ENCODE results near the gene COA6. TPM values are rescaled to one million over a fixed set of nuclear protein-coding genes. Genes with fewer than 3 reads are reported as not detected.
A peak's percentile ranks its signal among the peaks of the same experiment; 100 is the strongest.

The COA6 gene
- total RNA-seq, 1 experiment from 2014 or later, result 48.9 TPM

GRCh38 chr1:234405676-234406075, 32.4 kb downstream of the COA6 start:
- DNase-seq, result no peak
- Histone ChIP-seq H2AFZ (ENCODE audit: low read length) (no peak overlapping the region), H3K4me3 (ENCODE audit: low read length) (no peak overlapping the region), H4K20me1 (ENCODE audit: insufficient read depth, low read depth, low read length) (no peaks in the 10 kb centered on the region), H3K9me2 (replicated peaks; ENCODE audit: insufficient read depth, low read length) (no peaks in the 10 kb centered on the region), H3K9ac (ENCODE audit: low read length) (no peak overlapping the region), H3K27ac (ENCODE audit: low read length) (no peak overlapping the region), H3K4me1 (ENCODE audit: low read length) (peaks cover 2% of the 10 kb centered on the region; the same call in 1 of the 2 replicates), H3K27me3 (ENCODE audit: low read length) (no peaks in the 10 kb centered on the region), H3K79me2 (ENCODE audit: low read length) (no peaks in the 10 kb centered on the region), H3K4me2 (ENCODE audit: low read depth, low read length, poor library complexity, severe bottlenecking) (no peak overlapping the region), H3K36me3 (ENCODE audit: insufficient read depth, low read length) (peaks cover 19% of the 10 kb centered on the region; the same call in 1 of the 2 replicates), H3K9me3 (ENCODE audit: low read length) (no peaks in the 10 kb centered on the region)

- H3K4me1 ChIP-seq (ENCODE audit: low read length), result no peaks in the 10 kb centered on the region
- H3K4me2 ChIP-seq (ENCODE audit: low read depth, low read length, poor library complexity, severe bottlenecking), result no peak overlapping the region
Observed at GRCh38 chr1:234406871-234407270, 33.6 kb downstream of the COA6 start.

GRCh38 chr1:234408757-234409156, 35.5 kb downstream of the COA6 start:
- Histone ChIP-seq H3K4me3 (ENCODE audit: low read length) (no peak overlapping the region), H3K36me3 (ENCODE audit: insufficient read depth, low read length) (peaks cover 17% of the 10 kb centered on the region; the same call in 1 of the 2 replicates), H3K4me1 (ENCODE audit: low read length) (no peaks in the 10 kb centered on the region), H3K9me2 (replicated peaks; ENCODE audit: insufficient read depth, low read length) (no peaks in the 10 kb centered on the region), H3K27me3 (ENCODE audit: low read length) (no peaks in the 10 kb centered on the region), H3K9me3 (ENCODE audit: low read length) (no peaks in the 10 kb centered on the region), H3K9ac (ENCODE audit: low read length) (no peak overlapping the region), H3K27ac (ENCODE audit: low read length) (no peak overlapping the region), H3K4me2 (ENCODE audit: low read depth, low read length, poor library complexity, severe bottlenecking) (no peak overlapping the region), H2AFZ (ENCODE audit: low read length) (no peak overlapping the region), H3K79me2 (ENCODE audit: low read length) (no peaks in the 10 kb centered on the region), H4K20me1 (ENCODE audit: insufficient read depth, low read depth, low read length) (no peaks in the 10 kb centered on the region)
- no peak for DNase-seq

More at GRCh38 chr1:234406871-234407270, 33.6 kb downstream of the COA6 start:
- no peaks in the 10 kb centered on the region for H3K9me2 ChIP-seq (replicated peaks; ENCODE audit: insufficient read depth, low read length)
- H3K9me3 ChIP-seq (ENCODE audit: low read length), result no peaks in the 10 kb centered on the region
- H3K79me2 ChIP-seq (ENCODE audit: low read length), result no peaks in the 10 kb centered on the region
- no peak overlapping the region for H2AFZ ChIP-seq (ENCODE audit: low read length)
- no peaks in the 10 kb centered on the region for H4K20me1 ChIP-seq (ENCODE audit: insufficient read depth, low read depth, low read length)
- DNase-seq, result no peak
- H3K4me3 ChIP-seq (ENCODE audit: low read length), result no peak overlapping the region
- H3K27ac ChIP-seq (ENCODE audit: low read length), result no peak overlapping the region
- H3K9ac ChIP-seq (ENCODE audit: low read length), result no peak overlapping the region
- peaks cover 17% of the 10 kb centered on the region; the same call in 1 of the 2 replicates for H3K36me3 ChIP-seq (ENCODE audit: insufficient read depth, low read length)
- no peaks in the 10 kb centered on the region for H3K27me3 ChIP-seq (ENCODE audit: low read length)

GRCh38 chr1:234409328-234409727, 36.1 kb downstream of the COA6 start:
- Histone ChIP-seq H3K4me3 (ENCODE audit: low read length) (no peak overlapping the region), H3K27ac (ENCODE audit: low read length) (no peak overlapping the region)

DNA sequence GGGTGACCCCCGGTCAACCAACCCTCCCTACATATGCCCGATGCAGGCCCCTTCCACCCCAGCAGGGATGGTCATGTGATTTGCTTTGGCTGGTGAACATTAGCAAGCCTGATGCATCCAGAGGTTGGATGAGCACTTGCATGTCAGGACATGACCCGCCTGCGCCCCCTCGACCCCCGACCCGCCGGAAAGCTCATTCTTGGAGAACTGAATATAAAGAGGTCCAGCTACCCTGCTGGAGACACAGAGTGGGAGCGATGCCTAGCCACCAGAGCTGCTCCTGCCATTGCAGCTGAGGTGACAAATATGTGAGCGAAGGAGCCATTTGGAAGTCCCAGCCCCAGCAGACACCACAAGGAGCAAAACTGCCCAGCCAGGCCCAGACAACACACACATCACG, 39.6 kb downstream of the COA6 start:
- H3K27ac ChIP-seq (ENCODE audit: low read length), result no peak overlapping the region
- no peaks in the 10 kb centered on the region for H3K4me1 ChIP-seq (ENCODE audit: low read length)
- no peak overlapping the region for H2AFZ ChIP-seq (ENCODE audit: low read length)
- no peak overlapping the region for H3K4me3 ChIP-seq (ENCODE audit: low read length)
- no peaks in the 10 kb centered on the region for H3K27me3 ChIP-seq (ENCODE audit: low read length)
- H3K9me2 ChIP-seq (replicated peaks; ENCODE audit: insufficient read depth, low read length), result no peaks in the 10 kb centered on the region
- H4K20me1 ChIP-seq (ENCODE audit: insufficient read depth, low read depth, low read length), result no peaks in the 10 kb centered on the region
- H3K36me3 ChIP-seq (ENCODE audit: insufficient read depth, low read length), result peaks cover 25% of the 10 kb centered on the region; the same call in 1 of the 2 replicates
- no peaks in the 10 kb centered on the region for H3K79me2 ChIP-seq (ENCODE audit: low read length)
- H3K9ac ChIP-seq (ENCODE audit: low read length), result no peak overlapping the region
- peak; percentile 23 for DNase-seq
- no peak overlapping the region for H3K4me2 ChIP-seq (ENCODE audit: low read depth, low read length, poor library complexity, severe bottlenecking)
- H3K9me3 ChIP-seq (ENCODE audit: low read length), result no peaks in the 10 kb centered on the region

More at GRCh38 chr1:234409328-234409727, 36.1 kb downstream of the COA6 start:
- H3K36me3 ChIP-seq (ENCODE audit: insufficient read depth, low read length), result peaks cover 15% of the 10 kb centered on the region; the same call in 1 of the 2 replicates
- no peaks in the 10 kb centered on the region for H3K9me2 ChIP-seq (replicated peaks; ENCODE audit: insufficient read depth, low read length)
- no peaks in the 10 kb centered on the region for H4K20me1 ChIP-seq (ENCODE audit: insufficient read depth, low read depth, low read length)
- no peaks in the 10 kb centered on the region for H3K79me2 ChIP-seq (ENCODE audit: low read length)
- no peaks in the 10 kb centered on the region for H3K27me3 ChIP-seq (ENCODE audit: low read length)
- no peak overlapping the region for H3K4me2 ChIP-seq (ENCODE audit: low read depth, low read length, poor library complexity, severe bottlenecking)
- no peak overlapping the region for H2AFZ ChIP-seq (ENCODE audit: low read length)
- H3K4me1 ChIP-seq (ENCODE audit: low read length), result no peaks in the 10 kb centered on the region
- no peak for DNase-seq
- no peak overlapping the region for H3K9ac ChIP-seq (ENCODE audit: low read length)
- no peaks in the 10 kb centered on the region for H3K9me3 ChIP-seq (ENCODE audit: low read length)

DNA sequence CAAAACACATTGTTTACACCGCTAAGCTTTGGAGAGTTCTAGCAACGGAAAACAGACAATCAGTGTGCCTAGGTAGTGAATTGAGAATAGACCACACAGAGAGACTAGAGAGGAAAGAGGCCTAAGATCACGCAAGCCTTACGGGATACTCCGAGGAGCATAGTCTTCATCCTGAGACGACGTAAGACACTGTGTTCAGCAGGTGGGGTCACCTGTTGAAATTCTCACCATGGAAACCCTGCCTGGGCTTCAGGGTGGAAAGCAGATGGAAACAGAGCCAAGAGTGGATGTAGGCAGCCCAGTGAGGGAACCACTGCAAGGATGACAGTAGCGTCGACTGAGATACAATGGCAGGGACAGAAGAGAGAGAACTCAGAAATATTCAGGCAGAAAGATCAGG, 40.2 kb downstream of the COA6 start:
- no peak for DNase-seq
- no peak overlapping the region for H2AFZ ChIP-seq (ENCODE audit: low read length)
- no peak overlapping the region for H3K9ac ChIP-seq (ENCODE audit: low read length)
- no peaks in the 10 kb centered on the region for H3K9me2 ChIP-seq (replicated peaks; ENCODE audit: insufficient read depth, low read length)
- no peak overlapping the region for H3K27ac ChIP-seq (ENCODE audit: low read length)
- H3K36me3 ChIP-seq (ENCODE audit: insufficient read depth, low read length), result peaks cover 25% of the 10 kb centered on the region; the same call in 1 of the 2 replicates
- no peaks in the 10 kb centered on the region for H3K79me2 ChIP-seq (ENCODE audit: low read length)
- no peak overlapping the region for H3K4me3 ChIP-seq (ENCODE audit: low read length)
- H3K4me2 ChIP-seq (ENCODE audit: low read depth, low read length, poor library complexity, severe bottlenecking), result no peak overlapping the region
- no peaks in the 10 kb centered on the region for H3K4me1 ChIP-seq (ENCODE audit: low read length)
- no peaks in the 10 kb centered on the region for H3K9me3 ChIP-seq (ENCODE audit: low read length)
- H4K20me1 ChIP-seq (ENCODE audit: insufficient read depth, low read depth, low read length), result no peaks in the 10 kb centered on the region
- no peaks in the 10 kb centered on the region for H3K27me3 ChIP-seq (ENCODE audit: low read length)

DNA sequence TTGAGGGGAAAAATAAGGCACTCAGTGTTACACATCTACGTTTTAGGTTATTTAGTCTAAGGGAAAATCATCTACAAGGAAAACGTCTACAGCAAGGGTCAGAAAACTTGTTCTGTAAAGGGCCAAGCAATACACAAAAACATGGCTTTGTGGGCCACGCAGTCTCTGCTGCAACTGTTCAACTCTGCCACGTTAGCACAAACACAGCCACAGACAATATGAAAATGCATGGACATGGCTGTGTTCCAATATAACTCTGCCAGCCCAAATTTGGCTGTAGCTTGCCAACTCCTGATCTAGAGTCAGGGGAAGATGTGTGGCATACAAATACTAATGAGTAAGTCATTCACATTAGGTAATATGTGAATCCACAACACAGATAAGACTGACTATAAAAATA, 40.7 kb downstream of the COA6 start:
- no peaks in the 10 kb centered on the region for H3K9me3 ChIP-seq (ENCODE audit: low read length)
- peaks cover 21% of the 10 kb centered on the region; the same call in 1 of the 2 replicates for H3K36me3 ChIP-seq (ENCODE audit: insufficient read depth, low read length)
- no peak overlapping the region for H3K4me2 ChIP-seq (ENCODE audit: low read depth, low read length, poor library complexity, severe bottlenecking)
- H3K4me1 ChIP-seq (ENCODE audit: low read length), result no peaks in the 10 kb centered on the region
- H3K9ac ChIP-seq (ENCODE audit: low read length), result no peak overlapping the region
- DNase-seq, result no peak
- H2AFZ ChIP-seq (ENCODE audit: low read length), result no peak overlapping the region
- no peak overlapping the region for H3K27ac ChIP-seq (ENCODE audit: low read length)
- H3K27me3 ChIP-seq (ENCODE audit: low read length), result no peaks in the 10 kb centered on the region
- H4K20me1 ChIP-seq (ENCODE audit: insufficient read depth, low read depth, low read length), result no peaks in the 10 kb centered on the region
- no peaks in the 10 kb centered on the region for H3K9me2 ChIP-seq (replicated peaks; ENCODE audit: insufficient read depth, low read length)
- no peak overlapping the region for H3K4me3 ChIP-seq (ENCODE audit: low read length)
- H3K79me2 ChIP-seq (ENCODE audit: low read length), result no peaks in the 10 kb centered on the region

- Histone ChIP-seq H3K4me3 (ENCODE audit: low read length) (no peak overlapping the region), H3K79me2 (ENCODE audit: low read length) (peaks cover 8% of the 10 kb centered on the region; the same call in 1 of the 2 replicates), H3K9me2 (replicated peaks; ENCODE audit: insufficient read depth, low read length) (no peaks in the 10 kb centered on the region), H3K4me2 (ENCODE audit: low read depth, low read length, poor library complexity, severe bottlenecking) (no peak overlapping the region), H3K27ac (ENCODE audit: low read length) (no peak overlapping the region), H3K4me1 (ENCODE audit: low read length) (no peaks in the 10 kb centered on the region), H3K9me3 (ENCODE audit: low read length) (no peaks in the 10 kb centered on the region), H3K9ac (ENCODE audit: low read length) (no peak overlapping the region), H4K20me1 (ENCODE audit: insufficient read depth, low read depth, low read length) (no peaks in the 10 kb centered on the region), H2AFZ (ENCODE audit: low read length) (no peak overlapping the region), H3K36me3 (ENCODE audit: insufficient read depth, low read length) (peaks cover 47% of the 10 kb centered on the region; the same call in 1 of the 2 replicates), H3K27me3 (ENCODE audit: low read length) (no peaks in the 10 kb centered on the region)
- DNase-seq, result no peak
Observed at GRCh38 chr1:234427950-234428646, 54.8 kb downstream of the COA6 start.

Data from Karpas-422 (cell line).